Natural killer cell (primary cell): ENCODE measurements around the gene KCTD3. TPM values are rescaled to one million over a fixed set of nuclear protein-coding genes. Genes with fewer than 3 reads are reported as not detected.

Source experiments
- ATAC-seq, 3 donors: fragments of 150-1000 bp in 2 of 3; fragments of 200-7000 bp in 1 of 3; cut with Tn5 transposase; 1 replicate in 1 of 3; 2 replicates in 2 of 3; pipeline ENCODE4 v1.10.0; 2021; ENCODE audit warnings: mild to moderate bottlenecking in 2 of 3, moderate library complexity in 2 of 3
- DNase-seq, 2 donors: peaks; one replicate each; pipeline versions ENCODE4 v3.0.0 to v3.0.0-alpha.2; 2013 to 2021; ENCODE audit warnings: mixed read lengths in 1 of 2
- H3K27ac ChIP-seq: one replicate; pipeline ENCODE4 v1.5.1; 2013; ENCODE audit warnings: mild to moderate bottlenecking, low read length
- H3K27me3 ChIP-seq: one replicate; pipeline ENCODE4 v1.6.1; 2013; ENCODE audit warnings: low read length; ENCODE audit not compliant: control insufficient read depth, insufficient read depth
- H3K36me3 ChIP-seq: one replicate; pipeline ENCODE4 v1.6.1; 2013; ENCODE audit warnings: low read length; ENCODE audit not compliant: control insufficient read depth, insufficient read depth
- H3K4me1 ChIP-seq: one replicate; pipeline ENCODE4 v1.6.1; 2013; ENCODE audit warnings: low read length; ENCODE audit not compliant: control insufficient read depth, insufficient read depth
- H3K4me3 ChIP-seq: one replicate; pipeline ENCODE4 v1.5.1; 2013; ENCODE audit warnings: low read length
- H3K9me3 ChIP-seq: one replicate; pipeline ENCODE4 v1.6.1; 2013; ENCODE audit warnings: low read length; ENCODE audit not compliant: control insufficient read depth, insufficient read depth
- H3K27ac Mint-ChIP-seq, 2 donors: one replicate each; pipeline ENCODE4 v1.8.0; 2022; ENCODE audit warnings: mild to moderate bottlenecking in 2 of 2, mixed read lengths in 2 of 2, moderate library complexity in 1 of 2
- H3K27me3 Mint-ChIP-seq, 2 donors: one replicate each; pipeline ENCODE4 v1.8.0; 2022; ENCODE audit warnings: low read depth in 2 of 2, mixed read lengths in 2 of 2
- H3K36me3 Mint-ChIP-seq: one replicate; pipeline ENCODE4 v1.8.0; 2022; ENCODE audit warnings: mixed read lengths
- H3K4me1 Mint-ChIP-seq, 2 donors: one replicate each; pipeline ENCODE4 v1.8.0; 2022; ENCODE audit warnings: mixed read lengths in 2 of 2
- H3K4me3 Mint-ChIP-seq: one replicate; pipeline ENCODE4 v1.8.0; 2022; ENCODE audit warnings: mild to moderate bottlenecking, moderate library complexity, mixed read lengths
- H3K9me3 Mint-ChIP-seq, 2 donors: one replicate each; pipeline ENCODE4 v1.8.0; 2022; ENCODE audit warnings: mixed read lengths in 2 of 2
- WGBS: methylation state at CpG from one replicate; pipeline ENCODE4 v1.1.7; 2013; ENCODE audit warnings: missing lambda C conversion rate; ENCODE audit not compliant: insufficient coverage; 5-methylcytosine and 5-hydroxymethylcytosine counted together
- intact Hi-C: fragments of 100-400 bp; cut with micrococcal nuclease; formaldehyde crosslinking; loops from one replicate; pipeline ENCODE4 v1.14.2; 2022
- total RNA-seq, 4 donors: library from RNA; stranded (reverse); fragments of 120-200 nt in 1 of 4; gene quantifications; one replicate each; pipeline versions ENCODE4 v1.2.3 to v1.2.4, GENCODE V29; 2013 to 2022
- TF ChIP-seq, protein P1 (sequence below): fragments of 200-600 bp; IDR thresholded peaks from one replicate; pipeline ENCODE4 v1.8.0; 2022; ENCODE audit warnings: antibody characterized with exemption

The KCTD3 gene
- total RNA-seq, 3 donors from 2014 or later (not counting 1 experiment from before 2014, with no cell fraction given) = 2.1 to 4.5 (median 3.1) TPM

DNA sequence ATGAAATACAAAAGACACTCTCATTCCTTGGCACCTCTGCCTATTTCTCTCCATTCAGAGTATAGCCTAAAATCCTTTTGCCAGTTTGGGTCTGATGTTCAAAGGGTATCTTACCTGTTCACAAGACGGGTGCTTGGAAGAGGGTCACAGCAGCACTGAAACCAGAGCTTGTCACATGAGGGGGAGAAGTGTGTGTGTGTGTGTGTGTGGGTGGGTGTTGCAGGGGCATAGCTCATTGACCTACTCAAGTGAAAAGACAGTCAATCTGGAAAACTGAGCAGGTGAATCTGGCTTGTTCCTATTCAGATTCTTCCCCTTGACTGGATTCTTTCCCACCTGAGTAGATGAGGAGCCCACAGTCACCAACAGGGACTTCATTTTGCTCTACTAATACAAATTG lies 63.9 kb downstream of the KCTD3 start:
- TF ChIP-seq, protein P1, sequence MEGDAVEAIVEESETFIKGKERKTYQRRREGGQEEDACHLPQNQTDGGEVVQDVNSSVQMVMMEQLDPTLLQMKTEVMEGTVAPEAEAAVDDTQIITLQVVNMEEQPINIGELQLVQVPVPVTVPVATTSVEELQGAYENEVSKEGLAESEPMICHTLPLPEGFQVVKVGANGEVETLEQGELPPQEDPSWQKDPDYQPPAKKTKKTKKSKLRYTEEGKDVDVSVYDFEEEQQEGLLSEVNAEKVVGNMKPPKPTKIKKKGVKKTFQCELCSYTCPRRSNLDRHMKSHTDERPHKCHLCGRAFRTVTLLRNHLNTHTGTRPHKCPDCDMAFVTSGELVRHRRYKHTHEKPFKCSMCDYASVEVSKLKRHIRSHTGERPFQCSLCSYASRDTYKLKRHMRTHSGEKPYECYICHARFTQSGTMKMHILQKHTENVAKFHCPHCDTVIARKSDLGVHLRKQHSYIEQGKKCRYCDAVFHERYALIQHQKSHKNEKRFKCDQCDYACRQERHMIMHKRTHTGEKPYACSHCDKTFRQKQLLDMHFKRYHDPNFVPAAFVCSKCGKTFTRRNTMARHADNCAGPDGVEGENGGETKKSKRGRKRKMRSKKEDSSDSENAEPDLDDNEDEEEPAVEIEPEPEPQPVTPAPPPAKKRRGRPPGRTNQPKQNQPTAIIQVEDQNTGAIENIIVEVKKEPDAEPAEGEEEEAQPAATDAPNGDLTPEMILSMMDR = no peak
- H3K27me3 Mint-ChIP-seq = no peaks in the 10 kb centered on the region
- 76% methylated on average over 1 of the region's 1 CpG for WGBS
- ATAC-seq (no peak), DNase-seq (no peak)
- H3K36me3 ChIP-seq = no peaks in the 10 kb centered on the region
- no peak overlapping the region for H3K27ac Mint-ChIP-seq
- H3K4me3 Mint-ChIP-seq = no peak overlapping the region
- H3K9me3 Mint-ChIP-seq = peaks cover 2 to 12% of the 10 kb centered on the region in 2 donors
- no peak overlapping the region for H3K4me3 ChIP-seq
- no peaks in the 10 kb centered on the region for H3K9me3 ChIP-seq
- no peak overlapping the region for H3K27ac ChIP-seq
- H3K27me3 ChIP-seq = no peaks in the 10 kb centered on the region
- no peaks in the 10 kb centered on the region for H3K4me1 ChIP-seq
- no peaks in the 10 kb centered on the region for H3K36me3 Mint-ChIP-seq
- H3K4me1 Mint-ChIP-seq = no peaks in the 10 kb centered on the region
- intact Hi-C loops = no loop called here

DNA sequence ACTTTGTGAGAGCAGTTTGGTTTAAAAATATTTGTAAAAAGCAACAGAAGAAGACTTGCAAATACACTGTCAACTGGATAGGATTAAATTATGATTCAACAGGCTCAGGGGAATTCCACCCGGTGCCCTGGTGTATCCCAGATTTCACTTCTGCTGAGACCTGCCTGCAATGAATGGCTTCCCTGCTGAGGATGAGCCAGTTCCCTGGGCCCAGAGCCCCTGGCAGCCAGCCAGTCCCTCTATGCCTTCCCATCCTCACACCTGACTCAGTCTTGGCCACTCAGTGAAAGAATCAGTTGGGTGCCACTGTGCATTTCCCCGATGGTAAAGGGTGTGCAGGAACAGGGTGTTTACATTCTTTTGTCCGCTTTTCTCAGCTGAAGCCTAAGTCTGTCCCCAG lies 64.4 kb downstream of the KCTD3 start:
- no peaks in the 10 kb centered on the region for H3K27me3 ChIP-seq
- H3K9me3 ChIP-seq = no peaks in the 10 kb centered on the region
- H3K36me3 ChIP-seq = no peaks in the 10 kb centered on the region
- H3K4me3 ChIP-seq = no peak overlapping the region
- H3K27ac ChIP-seq = no peak overlapping the region
- Mint-ChIP-seq H3K27ac (no peak overlapping the region), H3K27me3 (no peaks in the 10 kb centered on the region), H3K4me1 (no peaks in the 10 kb centered on the region), H3K4me3 (no peak overlapping the region), H3K36me3 (no peaks in the 10 kb centered on the region), H3K9me3 (peaks cover 2 to 12% of the 10 kb centered on the region in 2 donors)
- no peak for ATAC-seq
- intact Hi-C loops = no loop called here
- TF ChIP-seq, protein P1 = no peak
- DNase-seq = no peak
- WGBS = 75% methylated on average over 3 of the region's 3 CpGs
- no peaks in the 10 kb centered on the region for H3K4me1 ChIP-seq

DNA sequence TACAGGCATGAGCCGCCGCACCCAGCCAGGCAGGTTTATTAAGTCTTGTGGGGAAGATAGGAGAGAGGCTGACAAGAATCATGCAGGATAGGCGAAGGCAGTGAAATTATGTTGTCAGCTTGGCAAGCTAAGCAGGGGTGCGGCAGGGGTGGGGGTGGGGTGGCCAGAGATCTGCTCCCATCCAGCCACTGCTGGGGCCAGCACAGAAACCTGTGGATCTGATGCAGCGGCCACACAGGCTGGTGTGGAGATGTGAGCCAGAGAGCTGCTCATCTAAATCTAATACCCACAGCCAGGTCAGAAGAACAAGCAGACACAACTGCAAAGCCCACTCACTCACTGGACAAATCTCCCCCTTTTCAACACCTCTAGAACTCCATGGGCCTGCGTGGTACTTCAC lies 68.7 kb downstream of the KCTD3 start:
- Mint-ChIP-seq H3K36me3 (no peaks in the 10 kb centered on the region), H3K27ac (no peak overlapping the region), H3K4me3 (no peak overlapping the region), H3K27me3 (no peaks in the 10 kb centered on the region), H3K9me3 (peaks cover 0 to 6% of the 10 kb centered on the region in 2 donors), H3K4me1 (no peaks in the 10 kb centered on the region)
- Histone ChIP-seq H3K9me3 (no peaks in the 10 kb centered on the region), H3K4me1 (no peaks in the 10 kb centered on the region), H3K27me3 (no peaks in the 10 kb centered on the region), H3K4me3 (no peak overlapping the region), H3K27ac (no peak overlapping the region), H3K36me3 (no peaks in the 10 kb centered on the region)
- ATAC-seq (no peak), DNase-seq (no peak)
- TF ChIP-seq, protein P1 = no peak
- WGBS = 98% methylated on average over 5 of the region's 6 CpGs
- intact Hi-C loops = no loop called here

DNA sequence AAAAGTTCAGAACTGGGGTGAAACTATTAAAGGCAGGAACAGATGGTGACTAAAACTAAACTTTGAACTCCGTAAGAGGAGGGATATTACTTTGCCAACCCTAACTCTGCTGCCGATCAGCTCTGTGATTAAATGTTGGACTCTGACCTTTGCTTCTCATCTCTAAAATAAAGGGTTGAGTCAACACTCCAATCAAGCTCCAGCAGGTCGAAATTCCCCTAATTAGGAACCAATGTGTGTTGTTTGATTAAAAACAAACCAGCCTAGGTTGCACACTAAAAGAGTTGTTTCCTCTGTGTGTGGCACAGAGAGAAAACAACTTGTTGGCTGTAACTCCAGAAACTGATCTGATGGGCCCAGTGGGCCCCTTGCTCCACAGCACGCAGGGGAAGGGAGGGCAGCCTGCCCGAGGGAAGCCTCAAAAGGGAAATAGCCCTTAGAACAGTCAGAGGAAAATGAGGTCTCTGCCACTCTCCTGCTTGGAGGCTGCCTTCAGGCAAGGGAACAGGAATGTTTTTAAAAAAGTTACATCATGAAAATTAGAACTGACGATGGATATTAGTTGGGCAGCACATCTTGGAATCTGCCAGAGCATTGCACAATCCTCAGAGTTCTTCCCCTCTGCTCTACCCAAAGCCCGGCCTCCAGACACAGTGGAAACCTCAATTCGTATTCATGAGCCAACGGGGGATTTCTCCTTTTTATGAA lies 69.3 kb downstream of the KCTD3 start:
- no peaks in the 10 kb centered on the region for H3K9me3 ChIP-seq
- no peaks in the 10 kb centered on the region for H3K36me3 ChIP-seq
- no peaks in the 10 kb centered on the region for H3K4me1 ChIP-seq
- 72% methylated on average over 9 of the region's 9 CpGs for WGBS
- no peak for DNase-seq
- no peaks in the 10 kb centered on the region for H3K36me3 Mint-ChIP-seq
- H3K4me3 ChIP-seq = no peak overlapping the region
- H3K27ac ChIP-seq = no peak overlapping the region
- no peaks in the 10 kb centered on the region for H3K27me3 Mint-ChIP-seq
- no peak overlapping the region for H3K27ac Mint-ChIP-seq
- H3K4me1 Mint-ChIP-seq = no peaks in the 10 kb centered on the region
- TF ChIP-seq, protein P1 = no peak
- H3K4me3 Mint-ChIP-seq = no peak overlapping the region
- peaks cover 0 to 6% of the 10 kb centered on the region in 2 donors for H3K9me3 Mint-ChIP-seq
- no peaks in the 10 kb centered on the region for H3K27me3 ChIP-seq
- no peak for ATAC-seq
- intact Hi-C loops = no loop called here
